ENCODE measurements around the gene OR10H4.
"Not testable (repeated sequence)": the region's sequence is repeated elsewhere in the genome, so short reads cannot be mapped to it uniquely, and the experiment has no call there.

OR10H4 gene

DNA sequence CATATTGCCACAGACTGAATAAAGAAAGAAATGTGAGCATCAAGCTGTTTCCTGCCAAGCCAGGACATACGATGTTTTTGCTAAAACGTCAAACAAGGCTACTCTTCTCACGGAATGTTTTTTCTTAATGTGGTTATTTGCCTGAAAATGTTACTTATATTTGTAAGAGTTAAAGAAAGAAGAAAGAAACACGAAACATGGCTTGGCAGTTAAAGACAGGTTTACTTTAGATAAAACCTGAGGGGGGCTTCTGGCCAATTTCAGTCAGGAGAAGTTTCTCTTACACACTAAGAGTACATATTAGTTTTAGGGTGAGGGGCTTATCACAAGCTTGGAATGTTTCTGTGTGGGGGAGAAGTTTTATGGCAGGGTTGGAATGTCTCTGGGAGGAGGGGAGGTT is 4.4 kb upstream of the OR10H4 start:
- Histone ChIP-seq H3K4me3 (ENCODE audit: low read depth in 1 of 2, low read length in 2 of 2) (no peak overlapping the region), H3K36me3 (ENCODE audit: control insufficient read depth in 1 of 2, insufficient read depth in 2 of 2, low read length in 2 of 2) (no peaks in the 10 kb centered on the region), H3K27ac (ENCODE audit: low read length) (no peak overlapping the region), H3K4me1 (ENCODE audit: control insufficient read depth in 1 of 2, insufficient read depth in 2 of 2, low read length in 2 of 2) (no peaks in the 10 kb centered on the region), H3K27me3 (ENCODE audit: low read depth, low read length) (no peaks in the 10 kb centered on the region), H3K9me3 (ENCODE audit: control insufficient read depth in 1 of 2, low read length in 2 of 2) (peaks cover 13 to 20% of the 10 kb centered on the region in 2 donors)

DNA sequence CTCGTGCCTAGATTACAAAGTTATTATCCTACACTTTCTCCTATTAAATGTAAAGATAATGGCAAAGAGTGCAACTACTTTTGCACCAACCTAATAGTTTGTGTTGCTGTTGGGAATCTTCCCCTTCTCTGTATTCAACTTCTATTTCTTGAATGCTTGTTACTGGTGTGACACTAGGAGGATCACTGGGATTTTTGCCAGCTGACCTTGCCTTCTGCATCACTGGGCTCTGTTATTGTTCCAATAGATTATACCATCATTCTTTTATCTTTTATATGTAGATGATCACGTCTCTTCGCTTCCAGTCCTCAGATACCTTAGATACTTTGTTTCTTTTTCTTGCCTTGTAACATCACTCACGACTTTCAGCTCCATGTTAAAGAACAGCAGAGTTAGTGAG is 3.5 kb upstream of the OR10H4 start:
- no peaks in the 10 kb centered on the region for H3K36me3 ChIP-seq (ENCODE audit: control insufficient read depth in 1 of 2, insufficient read depth in 2 of 2, low read length in 2 of 2)
- H3K9me3 ChIP-seq (ENCODE audit: control insufficient read depth in 1 of 2, low read length in 2 of 2), result peaks cover 14 to 23% of the 10 kb centered on the region in 2 donors
- no peaks in the 10 kb centered on the region for H3K4me1 ChIP-seq (ENCODE audit: control insufficient read depth in 1 of 2, insufficient read depth in 2 of 2, low read length in 2 of 2)

DNA sequence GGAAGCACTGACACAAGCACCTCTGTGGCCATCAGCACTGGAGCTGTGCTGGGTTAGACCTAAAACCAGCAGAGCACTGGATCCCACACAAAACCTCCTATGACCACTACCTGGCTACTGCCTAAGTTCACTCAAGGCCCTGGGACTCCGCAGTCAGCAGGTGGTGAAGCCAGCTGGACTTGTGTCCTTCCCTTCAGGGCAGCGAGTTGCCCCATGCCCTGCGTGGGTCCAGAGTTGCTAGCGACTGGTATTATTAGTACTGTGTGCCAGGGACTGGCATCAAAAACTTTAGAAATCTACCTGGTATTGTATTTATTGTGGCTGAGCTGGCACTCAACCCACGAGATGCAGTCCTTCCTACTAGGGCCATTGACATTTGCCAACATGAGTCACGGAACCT is 6.0 kb downstream of the OR10H4 start:
- H3K9me3 ChIP-seq (ENCODE audit: control insufficient read depth in 1 of 2, low read length in 2 of 2), result no peaks in the 10 kb centered on the region

More for the DNA sequence above, 3.5 kb upstream of the OR10H4 start:
- H3K27me3 ChIP-seq (ENCODE audit: low read depth, low read length), result no peaks in the 10 kb centered on the region
- H3K4me3 ChIP-seq (ENCODE audit: low read depth in 1 of 2, low read length in 2 of 2), result no peak overlapping the region
- H3K27ac ChIP-seq (ENCODE audit: low read length), result no peak overlapping the region

DNA sequence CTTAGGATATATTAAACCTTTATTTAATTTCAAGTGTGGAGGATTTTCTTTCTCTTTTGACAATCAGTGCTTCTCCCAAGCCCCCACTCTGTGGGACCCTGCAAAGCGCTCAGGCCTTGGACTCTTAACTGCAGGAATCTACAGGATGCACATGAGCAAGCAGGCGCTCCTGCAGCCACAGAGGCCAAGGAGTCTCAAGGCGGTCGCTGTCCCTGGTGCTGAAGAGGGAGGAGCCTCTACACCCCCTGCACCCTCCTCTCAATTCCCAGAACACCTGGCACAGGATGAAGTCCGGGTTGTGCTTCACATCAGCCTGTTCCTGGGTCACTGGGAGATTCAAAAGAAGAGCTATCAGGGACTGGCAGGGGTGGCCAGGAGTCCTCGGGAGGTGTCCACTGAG is 13.5 kb downstream of the OR10H4 start:
- Histone ChIP-seq H3K36me3 (ENCODE audit: control insufficient read depth in 1 of 2, insufficient read depth in 2 of 2, low read length in 2 of 2) (no peaks in the 10 kb centered on the region), H3K27me3 (ENCODE audit: low read depth, low read length) (no peaks in the 10 kb centered on the region), H3K4me1 (ENCODE audit: control insufficient read depth in 1 of 2, insufficient read depth in 2 of 2, low read length in 2 of 2) (no peaks in the 10 kb centered on the region), H3K27ac (ENCODE audit: low read length) (no peak overlapping the region), H3K9me3 (ENCODE audit: control insufficient read depth in 1 of 2, low read length in 2 of 2) (peaks cover 0 to 2% of the 10 kb centered on the region in 2 donors), H3K4me3 (ENCODE audit: low read depth in 1 of 2, low read length in 2 of 2) (no peak overlapping the region)

More for the DNA sequence above, 6.0 kb downstream of the OR10H4 start:
- Histone ChIP-seq H3K4me1 (ENCODE audit: control insufficient read depth in 1 of 2, insufficient read depth in 2 of 2, low read length in 2 of 2) (no peaks in the 10 kb centered on the region), H3K27ac (ENCODE audit: low read length) (no peak overlapping the region), H3K27me3 (ENCODE audit: low read depth, low read length) (peaks cover 12% of the 10 kb centered on the region), H3K36me3 (ENCODE audit: control insufficient read depth in 1 of 2, insufficient read depth in 2 of 2, low read length in 2 of 2) (no peaks in the 10 kb centered on the region), H3K4me3 (ENCODE audit: low read depth in 1 of 2, low read length in 2 of 2) (no peak overlapping the region)

DNA sequence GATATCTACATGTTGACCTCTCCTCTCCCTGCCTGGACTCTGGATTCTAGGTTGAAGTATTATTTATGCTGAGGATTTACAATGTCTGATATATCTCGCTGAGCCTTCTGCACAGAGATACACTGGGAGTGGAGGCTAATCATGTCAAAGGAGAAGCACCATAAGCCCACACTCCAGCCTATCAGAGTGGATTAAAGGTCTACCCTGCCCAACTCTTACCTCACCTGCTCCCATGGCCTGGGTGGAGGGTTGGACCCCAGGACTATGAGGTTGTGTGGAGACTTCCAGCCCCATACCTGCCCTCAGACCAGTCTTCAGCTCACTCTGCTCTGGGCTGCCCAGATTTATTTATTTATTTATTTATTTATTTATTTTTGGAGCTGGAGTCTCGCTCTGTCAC is 15.4 kb downstream of the OR10H4 start:
- peaks cover 0 to 2% of the 10 kb centered on the region in 2 donors for H3K9me3 ChIP-seq (ENCODE audit: control insufficient read depth in 1 of 2, low read length in 2 of 2)
- H3K4me3 ChIP-seq (ENCODE audit: low read depth in 1 of 2, low read length in 2 of 2), result no peak overlapping the region
- no peaks in the 10 kb centered on the region for H3K4me1 ChIP-seq (ENCODE audit: control insufficient read depth in 1 of 2, insufficient read depth in 2 of 2, low read length in 2 of 2)
- H3K27ac ChIP-seq (ENCODE audit: low read length), result no peak overlapping the region
- no peaks in the 10 kb centered on the region for H3K36me3 ChIP-seq (ENCODE audit: control insufficient read depth in 1 of 2, insufficient read depth in 2 of 2, low read length in 2 of 2)
- no peaks in the 10 kb centered on the region for H3K27me3 ChIP-seq (ENCODE audit: low read depth, low read length)

DNA sequence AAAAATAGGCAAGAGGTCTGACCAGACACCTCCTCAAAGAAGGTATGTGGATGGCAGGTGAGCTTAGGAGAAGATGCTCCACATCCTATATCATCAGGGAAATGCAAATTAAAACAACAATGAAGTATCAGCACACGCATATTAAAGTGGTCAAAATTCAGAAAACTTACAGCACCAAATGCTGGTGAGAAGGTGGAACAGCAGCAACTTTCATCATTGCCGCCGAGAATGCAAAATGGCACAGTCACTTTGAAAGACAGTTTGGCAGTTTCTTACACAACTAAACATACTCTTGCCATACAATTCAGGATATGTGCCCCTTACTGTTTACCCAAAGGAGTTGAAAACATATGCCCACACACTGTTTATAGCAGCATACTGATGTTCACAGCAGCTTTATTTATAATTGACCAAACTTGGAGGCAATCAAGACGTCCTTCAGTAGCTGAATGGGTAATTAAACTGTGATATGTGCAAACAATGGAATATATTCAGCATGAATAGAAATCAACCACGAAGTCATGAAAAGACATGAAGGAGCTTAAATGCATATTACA is 22.5 kb downstream of the OR10H4 start:
- Histone ChIP-seq H3K9me3 (ENCODE audit: control insufficient read depth in 1 of 2, low read length in 2 of 2) (no peaks in the 10 kb centered on the region), H3K4me3 (ENCODE audit: low read depth in 1 of 2, low read length in 2 of 2) (no peak overlapping the region), H3K36me3 (ENCODE audit: control insufficient read depth in 1 of 2, insufficient read depth in 2 of 2, low read length in 2 of 2) (no peaks in the 10 kb centered on the region), H3K4me1 (ENCODE audit: control insufficient read depth in 1 of 2, insufficient read depth in 2 of 2, low read length in 2 of 2) (no peaks in the 10 kb centered on the region), H3K27me3 (ENCODE audit: low read depth, low read length) (no peaks in the 10 kb centered on the region), H3K27ac (ENCODE audit: low read length) (no peak overlapping the region)

DNA sequence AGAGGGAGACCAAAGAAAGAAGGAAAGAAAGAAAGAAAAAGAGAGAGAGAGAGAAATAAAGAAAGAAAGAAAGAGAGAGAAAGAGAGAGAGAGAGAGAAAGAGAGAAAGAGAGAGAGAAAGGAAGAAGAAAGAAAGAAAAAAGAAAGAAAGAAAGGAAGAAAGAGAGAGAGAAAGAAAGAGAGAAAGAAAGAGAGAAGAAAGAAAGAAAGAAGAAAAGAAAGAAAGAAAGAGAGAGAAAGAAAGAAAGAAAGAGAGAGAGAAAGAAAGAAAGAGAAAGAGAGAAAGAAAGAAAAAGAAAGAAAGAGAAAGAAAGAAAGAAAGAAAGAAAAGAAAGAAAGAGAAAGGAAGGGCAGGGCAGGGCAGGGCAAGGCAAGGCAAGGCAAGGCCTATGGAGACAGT is 23.2 kb downstream of the OR10H4 start:
- H3K27me3 ChIP-seq (ENCODE audit: low read depth, low read length); H3K4me1 ChIP-seq (ENCODE audit: control insufficient read depth in 1 of 2, insufficient read depth in 2 of 2, low read length in 2 of 2); H3K9me3 ChIP-seq (ENCODE audit: control insufficient read depth in 1 of 2, low read length in 2 of 2): not testable (repeated sequence)

DNA sequence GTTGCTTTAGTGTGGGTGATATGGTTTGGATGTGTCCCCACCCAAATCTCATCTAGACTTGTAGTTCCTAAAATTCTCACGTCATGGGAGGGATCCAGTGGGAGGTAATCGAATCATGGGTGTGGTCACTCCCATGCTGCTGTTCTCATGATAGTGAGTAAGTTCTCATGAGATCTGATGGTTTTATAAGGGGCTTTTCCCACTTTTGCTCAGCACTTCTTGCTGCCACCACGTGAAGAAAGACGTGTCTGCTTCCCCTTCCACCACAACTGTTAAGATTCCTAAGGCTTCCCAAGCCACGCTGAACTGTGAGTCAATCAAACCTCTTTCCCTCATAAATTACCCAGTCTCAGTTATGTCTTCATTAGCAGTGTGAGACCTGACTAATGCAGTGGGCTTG is 26.0 kb downstream of the OR10H4 start:
- H3K36me3 ChIP-seq (ENCODE audit: control insufficient read depth in 1 of 2, insufficient read depth in 2 of 2, low read length in 2 of 2), result no peaks in the 10 kb centered on the region
- no peaks in the 10 kb centered on the region for H3K4me1 ChIP-seq (ENCODE audit: control insufficient read depth in 1 of 2, insufficient read depth in 2 of 2, low read length in 2 of 2)
- H3K27ac ChIP-seq (ENCODE audit: low read length), result no peak overlapping the region
- no peak overlapping the region for H3K4me3 ChIP-seq (ENCODE audit: low read depth in 1 of 2, low read length in 2 of 2)
- no peaks in the 10 kb centered on the region for H3K9me3 ChIP-seq (ENCODE audit: control insufficient read depth in 1 of 2, low read length in 2 of 2)
- H3K27me3 ChIP-seq (ENCODE audit: low read depth, low read length), result no peaks in the 10 kb centered on the region

More for the DNA sequence above, 23.2 kb downstream of the OR10H4 start:
- H3K4me3 ChIP-seq (ENCODE audit: low read depth in 1 of 2, low read length in 2 of 2); H3K27ac ChIP-seq (ENCODE audit: low read length); H3K36me3 ChIP-seq (ENCODE audit: control insufficient read depth in 1 of 2, insufficient read depth in 2 of 2, low read length in 2 of 2): not testable (repeated sequence)

DNA sequence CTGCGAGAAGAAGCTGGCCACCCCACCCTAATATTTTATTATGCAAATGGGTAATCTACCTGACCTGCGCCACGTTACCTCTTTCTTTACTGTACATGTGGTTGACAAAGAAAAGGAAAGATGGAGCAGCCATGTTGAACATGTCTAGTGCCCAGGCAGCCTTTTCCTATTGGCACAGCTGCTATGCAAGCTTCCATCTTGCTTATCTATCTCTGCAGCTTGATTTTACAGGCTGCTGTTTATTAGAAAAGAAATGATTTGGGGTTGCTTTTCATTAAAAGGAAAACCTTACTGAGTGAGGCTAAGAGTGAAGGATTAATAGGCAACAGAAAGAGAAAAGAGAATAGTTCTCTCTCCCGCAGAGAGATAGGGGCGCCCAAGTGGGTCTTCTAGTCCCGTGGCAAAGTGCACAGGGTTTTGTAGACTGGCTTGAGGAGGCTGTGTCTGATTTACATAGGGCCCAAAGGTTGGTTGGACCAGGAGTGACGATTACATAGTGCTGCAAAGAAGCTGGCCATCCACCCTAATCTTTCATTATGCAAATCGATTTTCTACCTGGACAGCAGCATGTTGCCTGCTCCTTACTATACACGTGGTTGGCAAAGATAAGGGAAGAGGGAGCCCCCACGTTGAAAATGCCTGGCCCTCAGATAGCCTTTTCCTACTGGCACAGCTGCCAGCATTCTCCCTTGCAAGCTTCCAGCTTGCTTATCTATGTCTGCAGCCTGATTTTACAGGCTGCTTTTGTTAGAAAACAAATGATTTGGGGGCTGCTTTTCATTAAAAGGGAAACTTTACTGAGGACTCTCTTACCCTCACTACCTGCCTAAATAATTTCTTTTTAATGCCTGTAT is 28.3 kb downstream of the OR10H4 start:
- no peak overlapping the region for H3K27ac ChIP-seq (ENCODE audit: low read length)
- no peaks in the 10 kb centered on the region for H3K27me3 ChIP-seq (ENCODE audit: low read depth, low read length)
- H3K36me3 ChIP-seq (ENCODE audit: control insufficient read depth in 1 of 2, insufficient read depth in 2 of 2, low read length in 2 of 2), result no peaks in the 10 kb centered on the region
- H3K4me3 ChIP-seq (ENCODE audit: low read depth in 1 of 2, low read length in 2 of 2), result no peak overlapping the region
- no peaks in the 10 kb centered on the region for H3K4me1 ChIP-seq (ENCODE audit: control insufficient read depth in 1 of 2, insufficient read depth in 2 of 2, low read length in 2 of 2)
- H3K9me3 ChIP-seq (ENCODE audit: control insufficient read depth in 1 of 2, low read length in 2 of 2), result peaks cover 0 to 12% of the 10 kb centered on the region in 2 donors

DNA sequence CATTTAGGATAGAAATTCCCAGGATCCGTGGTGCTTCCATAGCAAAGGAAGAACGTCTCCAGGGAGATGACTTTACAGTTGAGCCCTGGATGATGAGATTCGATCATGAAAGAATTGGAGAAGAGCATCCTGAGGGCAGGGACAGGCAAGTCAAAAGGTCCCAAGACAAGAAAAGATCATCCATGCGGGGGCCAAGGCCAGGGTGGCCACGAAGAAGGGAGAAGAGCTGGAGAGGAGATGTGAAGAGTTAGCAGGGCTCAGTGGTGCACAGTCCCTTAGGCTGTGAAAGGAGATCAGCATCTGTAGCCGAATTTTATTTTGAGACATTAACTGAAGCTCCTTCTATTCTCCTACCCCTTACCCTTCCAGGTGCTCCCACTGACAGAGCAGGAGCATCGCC is 28.9 kb downstream of the OR10H4 start:
- H3K4me3 ChIP-seq (ENCODE audit: low read depth in 1 of 2, low read length in 2 of 2), result no peak overlapping the region
- H3K4me1 ChIP-seq (ENCODE audit: control insufficient read depth in 1 of 2, insufficient read depth in 2 of 2, low read length in 2 of 2), result no peaks in the 10 kb centered on the region
- no peaks in the 10 kb centered on the region for H3K36me3 ChIP-seq (ENCODE audit: control insufficient read depth in 1 of 2, insufficient read depth in 2 of 2, low read length in 2 of 2)
- no peaks in the 10 kb centered on the region for H3K27me3 ChIP-seq (ENCODE audit: low read depth, low read length)
- H3K9me3 ChIP-seq (ENCODE audit: control insufficient read depth in 1 of 2, low read length in 2 of 2), result peaks cover 0 to 15% of the 10 kb centered on the region in 2 donors
- no peak overlapping the region for H3K27ac ChIP-seq (ENCODE audit: low read length)

DNA sequence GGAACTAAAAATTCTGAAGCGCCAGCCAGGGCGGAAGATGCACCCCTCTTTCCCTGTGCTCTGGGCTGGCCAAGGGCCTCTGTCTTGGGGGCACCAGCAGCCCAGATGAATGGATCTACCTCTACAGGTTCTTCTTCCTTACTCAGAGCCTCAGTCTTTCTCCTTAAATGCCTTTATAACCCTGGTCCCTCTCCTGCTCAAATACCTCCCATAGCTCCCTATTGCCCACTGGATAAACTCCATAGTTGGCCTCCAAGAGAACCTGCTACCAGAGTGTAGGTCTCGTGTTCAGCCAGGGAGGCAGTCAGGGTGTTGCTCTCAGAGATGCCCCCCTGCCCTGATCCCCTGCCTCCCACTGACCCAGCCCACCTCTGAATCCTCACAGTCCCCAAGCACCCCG is 30.5 kb downstream of the OR10H4 start:
- Histone ChIP-seq H3K4me1 (ENCODE audit: control insufficient read depth in 1 of 2, insufficient read depth in 2 of 2, low read length in 2 of 2) (no peaks in the 10 kb centered on the region), H3K36me3 (ENCODE audit: control insufficient read depth in 1 of 2, insufficient read depth in 2 of 2, low read length in 2 of 2) (no peaks in the 10 kb centered on the region), H3K4me3 (ENCODE audit: low read depth in 1 of 2, low read length in 2 of 2) (no peak overlapping the region), H3K9me3 (ENCODE audit: control insufficient read depth in 1 of 2, low read length in 2 of 2) (peaks cover 5 to 15% of the 10 kb centered on the region in 2 donors), H3K27ac (ENCODE audit: low read length) (no peak overlapping the region), H3K27me3 (ENCODE audit: low read depth, low read length) (no peaks in the 10 kb centered on the region)

Measured in muscle layer of duodenum (tissue), 2 donors.